Fibroblast of skin of left quadriceps (primary cell): ENCODE measurements around the gene LIN28A.
A peak's percentile ranks its signal among the peaks of the same experiment; 100 is the strongest.

Experiments used
- DNase-seq, 2 experiments: peaks; one replicate each; pipeline ENCODE4 v3.0.0-alpha.2; 2013; ENCODE audit warnings: low read depth in 2 of 2

The LIN28A gene

GRCh38 chr1:26434161-26434752 lies 23.6 kb downstream of the LIN28A start:
- DNase-seq: no peak

- DNase-seq: no peak
Measured at GRCh38 chr1:26438041-26438440, 27.4 kb downstream of the LIN28A start.

GRCh38 chr1:26440259-26440658 lies 29.6 kb downstream of the LIN28A start:
- no peak for DNase-seq

- no peak for DNase-seq
Measured at GRCh38 chr1:26449868-26450267, 39.3 kb downstream of the LIN28A start.

GRCh38 chr1:26450908-26451307 lies 40.3 kb downstream of the LIN28A start:
- no peak for DNase-seq

GRCh38 chr1:26452459-26453183 lies 42.0 kb downstream of the LIN28A start:
- DNase-seq: no peak

GRCh38 chr1:26459148-26459547 lies 48.5 kb downstream of the LIN28A start:
- no peak for DNase-seq

- no peak for DNase-seq
Measured at GRCh38 chr1:26459573-26460031, 49.0 kb downstream of the LIN28A start.

GRCh38 chr1:26468911-26469310 lies 58.3 kb downstream of the LIN28A start:
- no peak for DNase-seq

- no peak for DNase-seq
Measured at GRCh38 chr1:26469558-26469957, 58.9 kb downstream of the LIN28A start.

- no peak for DNase-seq
Measured at GRCh38 chr1:26470878-26471497, 60.4 kb downstream of the LIN28A start.

GRCh38 chr1:26471498-26472319 lies 61.1 kb downstream of the LIN28A start:
- peak; percentile 38 to 44 for DNase-seq

- peak; percentile 74 to 79 for DNase-seq
Measured at GRCh38 chr1:26472320-26472900, 61.8 kb downstream of the LIN28A start, which contains the start of gene HMGN2. TSS of gene HMGN2 (plus strand) at chr1:26472440. CDS start at chr1:26472613, 173 bp downstream.

GRCh38 chr1:26472901-26473845 lies 62.6 kb downstream of the LIN28A start:
- DNase-seq: peak; percentile 87 to 88

- no peak for DNase-seq
Measured at GRCh38 chr1:26474818-26475217, 64.2 kb downstream of the LIN28A start.

- no peak for DNase-seq
Measured at GRCh38 chr1:26475989-26476388, 65.4 kb downstream of the LIN28A start.

GRCh38 chr1:26476958-26477357 lies 66.3 kb downstream of the LIN28A start:
- DNase-seq: no peak

GRCh38 chr1:26477446-26478152 lies 67.0 kb downstream of the LIN28A start:
- no peak for DNase-seq

- DNase-seq: no peak
Measured at GRCh38 chr1:26478159-26478558, 67.5 kb downstream of the LIN28A start.

GRCh38 chr1:26478988-26479387 lies 68.4 kb downstream of the LIN28A start:
- no peak for DNase-seq
